Activated T-helper 2 cell treated with anti-CD3 and anti-CD28 coated beads, Interferon-gamma antibody, Interleukin-2, Interleukin-4, amounts not matched to agents 10 μg/mL and 5 μg/mL and 100 μg/mL, durations not matched to agents 14 hours and 24 hours and 36 hours (primary cell): ENCODE measurements around the gene OBP2A. TPM values are rescaled to one million over a fixed set of nuclear protein-coding genes. Genes with fewer than 3 reads are reported as not detected.
A peak's percentile ranks its signal among the peaks of the same experiment; 100 is the strongest.
"Not testable (repeated sequence)": the region's sequence is repeated elsewhere in the genome, so short reads cannot be mapped to it uniquely, and the experiment has no call there.

Source experiments
- DNase-seq: peaks from one replicate; pipeline ENCODE4 v3.0.0; 2021; ENCODE audit warnings: low spot score
- H3K27ac Mint-ChIP-seq: one replicate; pipeline ENCODE4 v1.8.0; 2021; ENCODE audit warnings: mixed read lengths
- H3K27me3 Mint-ChIP-seq: one replicate; pipeline ENCODE4 v1.8.0; 2021; ENCODE audit warnings: low read depth, mixed read lengths
- H3K36me3 Mint-ChIP-seq: one replicate; pipeline ENCODE4 v1.8.0; 2021; ENCODE audit warnings: low read depth, mixed read lengths
- H3K4me1 Mint-ChIP-seq: one replicate; pipeline ENCODE4 v1.8.0; 2021; ENCODE audit warnings: low read depth, mixed read lengths
- H3K4me3 Mint-ChIP-seq: one replicate; pipeline ENCODE4 v1.8.0; 2021; ENCODE audit warnings: low read depth, mild to moderate bottlenecking, moderate library complexity, mixed read lengths
- H3K9me3 Mint-ChIP-seq: one replicate; pipeline ENCODE4 v1.8.0; 2021; ENCODE audit warnings: mixed read lengths
- intact Hi-C: fragments of 100-400 bp; cut with micrococcal nuclease; formaldehyde crosslinking; loops from one replicate; pipeline ENCODE4 v1.15.1; 2023
- total RNA-seq: library from RNA; stranded (reverse); gene quantifications from 2 replicates; pipeline ENCODE4 v1.2.3, GENCODE V29; 2022

OBP2A gene
- total RNA-seq, 1 donor from 2014 or later = not detected

DNA sequence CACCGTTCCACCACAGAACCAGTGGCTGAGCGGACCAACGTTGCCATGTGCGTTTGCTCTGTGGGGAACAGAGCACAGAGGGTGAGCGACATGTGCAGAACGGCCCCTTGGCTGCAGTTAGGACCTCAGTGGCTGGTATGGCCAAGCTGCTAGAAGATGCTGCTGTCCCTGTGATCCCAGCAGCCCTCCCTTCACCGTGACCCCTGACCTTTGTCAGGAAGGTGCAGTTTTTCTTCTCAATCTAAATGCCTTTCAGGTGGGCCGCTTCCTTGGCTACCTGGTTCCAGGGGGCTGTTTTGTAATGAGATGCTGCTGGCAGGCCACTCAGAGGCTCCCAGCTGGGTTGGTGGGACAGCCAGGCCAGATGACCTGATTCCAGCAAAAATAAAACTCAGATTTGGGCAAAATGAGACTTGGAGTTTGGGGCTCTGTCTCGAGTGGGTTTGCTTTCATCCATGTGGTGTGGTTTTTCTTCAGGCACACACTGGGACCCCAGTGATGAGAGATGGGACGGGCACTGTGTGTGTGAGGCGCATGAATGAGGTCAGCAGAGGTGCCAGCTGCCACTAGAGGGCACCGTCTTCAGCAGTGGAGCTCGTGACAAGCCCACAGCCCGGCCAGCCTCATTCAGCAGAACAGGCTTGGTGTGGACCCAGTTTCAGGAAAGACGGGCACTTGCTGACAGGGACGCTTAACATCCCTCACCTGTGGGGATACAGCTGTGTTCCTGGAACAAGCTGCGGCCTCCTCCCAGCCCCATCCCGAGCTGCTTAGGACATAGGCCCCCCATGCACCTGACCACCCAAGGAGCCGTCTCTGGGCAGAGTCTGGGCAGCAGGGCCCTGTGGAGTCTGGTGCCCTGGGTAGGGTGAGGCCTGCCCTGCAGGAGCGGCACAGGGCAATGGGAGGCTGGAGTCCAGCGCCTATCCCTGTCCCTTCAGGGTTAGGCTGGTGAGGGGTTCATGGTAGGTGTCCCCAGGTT lies 41.4 kb upstream of the OBP2A start:
- peak; percentile 29 for DNase-seq
- Mint-ChIP-seq H3K36me3 (peaks cover 38% of the 10 kb centered on the region), H3K27me3 (no peaks in the 10 kb centered on the region), H3K4me1 (peaks cover 12% of the 10 kb centered on the region), H3K27ac (no peak overlapping the region), H3K9me3 (peaks cover 9% of the 10 kb centered on the region), H3K4me3 (peak overlapping the region; percentile 13)
- intact Hi-C loops = no loop called here

DNA sequence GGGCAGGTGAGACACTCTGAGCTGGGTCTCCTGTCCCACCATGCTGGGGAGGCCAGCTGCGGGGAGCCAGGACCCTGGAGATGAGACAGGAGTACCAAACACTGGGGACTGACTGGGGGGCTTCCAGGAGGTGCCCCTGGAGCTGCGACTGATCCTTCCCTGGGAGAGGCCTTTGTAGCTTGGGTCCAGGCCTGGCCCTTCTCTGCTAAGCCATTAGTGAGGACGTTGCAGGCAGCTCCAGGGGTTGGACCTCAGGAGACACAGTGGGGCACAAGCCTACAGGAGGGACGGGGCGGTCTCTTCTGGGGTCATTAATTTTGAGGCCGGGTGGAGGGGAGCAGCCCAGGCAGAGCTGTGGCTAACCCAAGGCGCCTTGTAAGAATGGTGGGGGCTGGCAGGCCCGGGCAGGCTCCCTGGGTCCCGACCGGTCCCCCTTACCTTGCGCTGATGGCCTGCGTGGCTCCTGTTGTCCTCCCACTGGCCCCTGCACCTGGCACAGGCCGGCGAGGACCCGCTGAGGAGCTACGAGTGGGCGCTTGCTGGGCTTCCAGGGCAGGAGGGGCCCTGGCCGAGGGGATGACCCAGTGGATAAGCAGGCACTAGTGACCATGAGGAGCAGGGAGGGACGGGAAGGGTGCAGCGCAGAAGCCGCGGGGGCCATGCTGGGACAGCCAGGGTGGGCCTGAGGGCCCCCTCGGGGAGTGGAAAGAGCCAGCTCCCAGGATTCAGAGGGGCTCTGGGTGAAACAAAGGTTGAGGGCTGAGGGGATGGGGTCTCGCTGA lies 40.3 kb upstream of the OBP2A start:
- H3K4me1 Mint-ChIP-seq = peaks cover 11% of the 10 kb centered on the region
- no peak overlapping the region for H3K4me3 Mint-ChIP-seq
- DNase-seq = no peak
- H3K9me3 Mint-ChIP-seq = peaks cover 11% of the 10 kb centered on the region
- H3K27me3 Mint-ChIP-seq = no peaks in the 10 kb centered on the region
- no peak overlapping the region for H3K27ac Mint-ChIP-seq
- peaks cover 38% of the 10 kb centered on the region for H3K36me3 Mint-ChIP-seq
- intact Hi-C loops = no loop called here

DNA sequence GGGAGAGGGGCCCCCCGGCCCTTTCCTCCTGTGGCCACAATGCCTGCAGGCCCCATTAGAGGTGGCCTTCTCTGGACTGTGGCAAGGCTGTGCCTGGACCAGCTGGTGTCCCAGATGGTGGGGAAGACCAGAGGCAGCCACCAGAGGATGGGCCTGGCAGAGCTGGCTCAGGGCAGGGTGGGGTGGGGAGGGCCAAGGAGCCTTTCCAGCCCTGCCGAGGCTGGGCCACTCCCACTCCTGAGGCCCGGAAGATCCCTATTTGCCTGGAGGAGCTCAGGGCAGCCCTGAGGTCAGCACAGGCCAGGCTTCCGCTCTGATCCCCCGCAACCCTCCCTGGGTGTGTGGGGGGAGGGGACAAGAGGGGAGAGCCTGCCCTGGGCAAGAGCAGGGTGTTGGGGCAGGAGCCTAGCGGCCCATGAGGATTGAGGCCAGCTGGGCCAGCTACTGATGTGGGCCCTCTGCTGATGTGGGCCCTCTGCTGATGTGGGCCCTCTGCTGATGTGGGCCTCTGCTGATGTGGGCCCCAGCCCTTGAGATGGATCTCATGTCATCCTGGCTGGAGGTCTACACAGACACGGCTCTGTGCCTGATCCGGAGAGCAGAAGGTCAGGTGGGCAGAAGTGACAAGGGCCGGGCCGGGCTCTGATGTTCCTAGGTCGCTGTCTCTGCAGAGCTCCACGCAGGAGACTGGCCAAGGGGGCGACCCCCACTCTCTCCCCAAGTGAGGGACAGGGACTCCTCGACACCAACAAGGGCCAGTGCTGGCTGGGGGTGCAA lies 39.4 kb upstream of the OBP2A start:
- Mint-ChIP-seq H3K9me3 (peaks cover 11% of the 10 kb centered on the region), H3K4me1 (peaks cover 18% of the 10 kb centered on the region), H3K4me3 (no peak overlapping the region)

DNA sequence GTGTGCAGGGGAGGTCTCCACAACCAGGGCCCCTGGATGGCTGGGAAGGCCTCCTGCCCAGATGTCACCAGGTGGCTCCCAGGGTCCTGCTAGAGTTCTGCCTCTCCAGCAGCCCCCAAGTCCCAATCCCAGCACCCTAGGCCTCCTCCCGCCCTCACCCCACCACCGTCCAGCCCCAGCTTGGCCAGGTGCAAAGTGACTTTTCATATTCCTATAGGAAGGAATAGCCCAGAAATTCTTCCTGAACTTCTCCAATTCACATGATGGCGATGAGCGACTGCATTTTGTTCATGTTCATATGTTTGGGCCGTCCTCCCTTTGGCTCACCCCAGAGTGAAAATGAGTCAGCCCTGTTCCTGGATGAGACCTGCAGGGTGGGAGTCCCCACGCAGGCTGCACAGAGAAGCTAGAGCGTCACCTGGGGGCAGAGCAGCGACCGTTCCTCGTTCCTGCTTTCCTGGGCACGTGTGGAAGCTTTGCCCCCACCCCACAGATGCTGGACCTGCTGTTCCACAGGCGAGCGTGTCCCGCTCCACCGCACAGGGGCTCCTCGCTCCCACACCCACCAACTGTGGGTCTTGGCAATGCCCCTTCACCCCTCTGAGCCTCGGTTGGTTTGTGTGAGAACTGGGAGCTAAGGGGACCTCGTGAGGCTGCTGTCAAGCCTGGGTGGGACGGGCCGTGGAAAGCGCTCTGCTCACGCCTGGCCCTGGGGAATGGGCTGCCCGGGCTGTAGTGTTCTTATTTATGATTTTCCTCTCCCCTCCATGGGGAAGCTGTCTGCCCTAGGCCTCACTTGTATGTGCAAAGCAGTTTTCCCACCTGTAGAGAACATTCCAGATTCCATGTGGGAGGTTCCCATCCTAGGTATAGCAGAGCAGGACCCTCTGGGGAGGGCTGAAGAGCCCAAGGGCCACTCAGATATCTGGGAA lies 38.6 kb upstream of the OBP2A start:
- H3K36me3 Mint-ChIP-seq = peaks cover 28% of the 10 kb centered on the region
- DNase-seq = no peak
- H3K4me1 Mint-ChIP-seq = peaks cover 19% of the 10 kb centered on the region
- peaks cover 11% of the 10 kb centered on the region for H3K9me3 Mint-ChIP-seq
- no peak overlapping the region for H3K4me3 Mint-ChIP-seq
- no peak overlapping the region for H3K27ac Mint-ChIP-seq
- no peaks in the 10 kb centered on the region for H3K27me3 Mint-ChIP-seq
- intact Hi-C loops = no loop called here

More for the DNA sequence above, 39.4 kb upstream of the OBP2A start:
- peaks cover 37% of the 10 kb centered on the region for H3K36me3 Mint-ChIP-seq
- no peaks in the 10 kb centered on the region for H3K27me3 Mint-ChIP-seq
- intact Hi-C loops = no loop called here
- DNase-seq = no peak
- H3K27ac Mint-ChIP-seq = no peak overlapping the region

DNA sequence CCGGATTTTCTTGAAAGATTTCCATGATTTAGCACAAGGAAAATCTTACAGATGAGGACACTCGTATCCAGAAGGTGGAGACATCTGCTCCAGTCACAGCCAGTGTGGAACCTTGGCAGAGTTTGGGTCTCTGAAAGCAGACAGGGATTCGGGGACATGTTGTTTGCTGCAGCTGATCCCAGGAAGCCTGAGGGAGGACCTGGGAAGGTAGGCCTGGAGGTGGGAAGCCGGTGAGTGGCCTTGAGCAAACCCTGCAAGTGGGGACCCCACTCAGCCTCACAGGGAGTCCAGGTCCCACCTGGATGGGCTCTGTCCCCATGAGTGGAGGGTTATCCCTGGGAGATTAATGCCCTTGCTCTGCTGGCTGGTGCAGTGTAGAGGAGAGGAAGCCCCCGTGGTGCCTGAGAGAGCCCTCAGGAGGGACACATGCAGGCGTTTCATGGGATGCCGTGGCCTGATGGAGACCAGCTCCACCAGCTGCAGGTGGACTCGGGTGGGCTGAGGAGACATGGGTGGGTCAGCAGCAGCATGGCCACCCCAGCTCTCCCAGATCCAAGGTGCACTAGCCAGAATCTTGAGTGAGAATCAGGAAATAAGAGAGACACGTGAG lies 37.6 kb upstream of the OBP2A start:
- H3K36me3 Mint-ChIP-seq = peaks cover 19% of the 10 kb centered on the region
- no peak overlapping the region for H3K4me3 Mint-ChIP-seq
- no peak overlapping the region for H3K27ac Mint-ChIP-seq
- H3K4me1 Mint-ChIP-seq = peaks cover 15% of the 10 kb centered on the region
- no peaks in the 10 kb centered on the region for H3K27me3 Mint-ChIP-seq
- no peak for DNase-seq
- peaks cover 11% of the 10 kb centered on the region for H3K9me3 Mint-ChIP-seq
- intact Hi-C loops = no loop called here

DNA sequence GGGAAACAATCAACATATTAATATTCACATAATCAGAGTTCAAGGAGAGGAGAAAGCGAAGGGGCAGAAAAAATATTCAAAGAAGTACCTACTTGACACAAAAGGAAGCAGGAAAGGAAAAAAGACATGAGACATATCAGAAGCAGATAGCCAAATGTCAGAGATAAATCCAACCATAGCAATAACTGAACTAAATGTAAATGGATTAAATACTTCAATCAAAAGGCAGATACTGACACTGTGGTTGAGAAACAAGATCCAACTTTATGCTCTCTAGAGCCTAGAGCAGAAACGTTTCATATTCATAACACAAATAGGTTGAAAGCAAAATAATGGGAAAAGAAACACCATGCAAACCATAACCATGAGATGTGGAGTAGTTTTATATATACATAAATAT lies 36.5 kb upstream of the OBP2A start:
- Mint-ChIP-seq H3K9me3 (peaks cover 11% of the 10 kb centered on the region), H3K36me3 (peaks cover 8% of the 10 kb centered on the region), H3K27me3 (no peaks in the 10 kb centered on the region), H3K4me3 (no peak overlapping the region), H3K4me1 (peaks cover 15% of the 10 kb centered on the region), H3K27ac (no peak overlapping the region)
- DNase-seq = no peak
- intact Hi-C loops = no loop called here

DNA sequence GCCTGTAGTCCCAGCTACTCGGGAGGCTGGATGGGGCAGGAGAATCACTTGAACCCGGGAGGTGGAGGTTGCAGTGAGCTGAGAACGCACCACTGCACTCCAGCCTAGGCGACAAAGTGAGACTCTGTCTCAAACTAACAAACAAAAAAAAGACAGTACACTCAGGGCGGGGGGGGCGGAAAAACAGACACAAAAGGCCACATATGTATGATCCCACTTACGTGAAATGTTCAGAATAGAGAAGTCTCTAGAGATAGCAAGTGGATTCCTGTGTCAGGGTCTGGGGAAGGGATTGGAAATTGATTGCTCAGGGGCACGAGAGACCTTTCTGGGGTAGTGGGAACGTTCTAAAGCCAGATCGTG lies 33.7 kb upstream of the OBP2A start:
- no peak overlapping the region for H3K4me3 Mint-ChIP-seq
- no peaks in the 10 kb centered on the region for H3K36me3 Mint-ChIP-seq
- peaks cover 11% of the 10 kb centered on the region for H3K9me3 Mint-ChIP-seq
- peaks cover 16% of the 10 kb centered on the region for H3K4me1 Mint-ChIP-seq
- intact Hi-C loops = no loop called here
- no peak for DNase-seq
- no peaks in the 10 kb centered on the region for H3K27me3 Mint-ChIP-seq
- H3K27ac Mint-ChIP-seq = no peak overlapping the region

DNA sequence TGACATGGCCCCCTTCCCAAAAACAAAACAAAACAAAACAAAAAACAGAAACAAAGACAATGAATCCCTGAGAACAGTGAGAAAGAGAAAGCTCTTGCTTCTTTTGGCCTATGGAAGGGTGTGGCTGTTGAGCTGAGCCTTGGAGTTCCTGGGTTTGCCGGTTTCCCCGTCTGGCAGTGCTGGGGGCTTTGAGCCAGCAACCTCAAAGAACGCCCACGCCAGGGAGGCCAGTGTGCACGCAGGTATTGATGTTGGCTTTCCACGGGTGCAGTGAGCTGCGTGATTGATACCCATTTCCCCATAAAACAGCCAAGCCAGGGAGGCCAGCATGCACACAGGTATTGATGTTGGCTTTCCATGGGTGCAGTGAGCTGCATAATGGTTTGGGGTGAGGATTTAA lies 33.0 kb upstream of the OBP2A start:
- H3K36me3 Mint-ChIP-seq = no peaks in the 10 kb centered on the region
- H3K27me3 Mint-ChIP-seq = peaks cover 2% of the 10 kb centered on the region
- H3K4me1 Mint-ChIP-seq = peaks cover 16% of the 10 kb centered on the region
- intact Hi-C loops = no loop called here
- no peak overlapping the region for H3K27ac Mint-ChIP-seq
- peaks cover 11% of the 10 kb centered on the region for H3K9me3 Mint-ChIP-seq
- H3K4me3 Mint-ChIP-seq = no peak overlapping the region
- DNase-seq = no peak

DNA sequence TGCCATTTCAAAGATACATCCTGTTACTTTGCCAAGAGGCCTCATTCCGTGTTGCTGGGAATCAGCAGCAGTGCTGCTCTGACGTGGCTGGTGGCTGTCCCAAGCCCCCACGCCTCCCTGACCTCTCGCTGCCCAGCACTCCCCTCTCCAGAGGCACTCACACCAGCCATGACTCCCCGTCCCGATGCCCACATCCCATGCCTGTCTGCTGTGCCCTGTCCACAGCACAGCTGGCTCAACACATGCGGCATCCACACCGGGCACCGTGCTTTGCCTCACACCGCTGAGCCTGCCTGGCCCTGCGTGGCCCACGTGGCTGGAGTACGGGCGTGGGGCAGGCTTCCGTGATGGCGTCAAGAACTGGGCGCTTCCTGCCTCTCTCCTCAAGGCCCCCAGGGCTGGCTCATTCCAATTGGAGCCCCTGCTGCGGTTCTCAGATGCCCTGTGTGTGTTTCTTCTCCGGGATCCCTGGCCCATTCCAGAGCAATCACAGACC lies 32.5 kb upstream of the OBP2A start:
- DNase-seq = no peak
- Mint-ChIP-seq H3K27ac (no peak overlapping the region), H3K4me1 (peaks cover 16% of the 10 kb centered on the region), H3K4me3 (no peak overlapping the region), H3K27me3 (peaks cover 5% of the 10 kb centered on the region), H3K9me3 (peaks cover 11% of the 10 kb centered on the region), H3K36me3 (no peaks in the 10 kb centered on the region)
- intact Hi-C loops = no loop called here

DNA sequence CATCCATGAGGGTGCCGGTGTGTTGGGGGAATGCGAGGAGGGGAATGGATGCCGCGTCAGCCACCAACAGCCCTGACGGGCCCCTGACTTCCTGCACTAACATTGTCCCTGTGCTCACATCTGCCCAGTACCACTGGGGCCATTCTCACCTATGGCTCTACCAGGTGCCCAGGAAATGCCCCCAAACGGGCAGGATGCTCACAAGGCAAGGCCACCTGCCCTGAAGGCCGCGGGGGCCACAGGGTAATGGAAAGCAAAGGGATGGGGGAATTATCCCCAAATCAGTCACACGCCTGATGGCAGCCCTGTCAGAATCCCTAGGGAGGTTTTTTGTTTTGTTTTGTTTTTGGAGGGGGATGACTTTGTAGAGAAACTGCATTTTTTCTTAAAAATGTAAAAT lies 32.0 kb upstream of the OBP2A start:
- H3K9me3 Mint-ChIP-seq, intact Hi-C loops, H3K36me3 Mint-ChIP-seq, H3K27me3 Mint-ChIP-seq, DNase-seq, H3K4me3 Mint-ChIP-seq, H3K27ac Mint-ChIP-seq: not testable (repeated sequence)
- H3K4me1 Mint-ChIP-seq = peaks cover 16% of the 10 kb centered on the region

DNA sequence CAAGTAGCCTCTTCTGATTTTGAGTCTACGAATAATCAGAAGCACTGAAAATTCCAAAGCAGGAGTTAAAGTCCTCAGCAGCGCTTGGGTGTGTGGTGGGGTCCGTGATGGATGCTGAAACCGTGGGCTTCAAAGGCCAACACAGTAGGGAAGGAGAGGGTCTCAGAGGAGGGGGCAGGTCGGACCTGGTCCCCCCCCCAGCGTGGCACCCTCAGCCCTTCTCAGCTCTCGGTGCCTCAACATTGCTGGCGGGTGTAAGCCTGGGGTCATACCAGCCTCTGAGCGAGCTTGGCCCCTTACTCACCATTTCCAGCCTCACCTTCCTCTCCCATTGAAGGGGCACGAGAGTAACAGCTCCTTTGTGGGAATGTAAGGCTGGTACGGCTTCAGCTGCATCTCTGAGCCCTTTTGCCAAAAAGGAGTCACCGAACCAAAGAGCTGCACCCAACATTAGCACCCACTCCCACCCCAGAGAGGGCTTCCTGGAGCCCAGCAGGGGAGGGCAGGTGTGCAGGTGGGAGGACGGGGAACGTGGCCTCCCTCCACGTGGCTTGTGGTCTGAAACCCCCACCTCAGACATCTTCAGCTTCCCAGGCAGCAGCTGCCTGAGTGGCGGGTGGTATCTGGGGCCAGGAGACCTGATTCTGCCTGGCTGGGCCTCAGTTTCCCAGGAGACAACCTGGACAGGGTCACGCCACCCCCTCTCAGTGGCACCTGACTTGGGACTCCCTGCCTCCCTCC lies 31.4 kb upstream of the OBP2A start:
- DNase-seq = no peak
- H3K27ac Mint-ChIP-seq = no peak overlapping the region
- no peaks in the 10 kb centered on the region for H3K36me3 Mint-ChIP-seq
- intact Hi-C loops = no loop called here
- H3K27me3 Mint-ChIP-seq = peaks cover 10% of the 10 kb centered on the region
- no peak overlapping the region for H3K4me3 Mint-ChIP-seq
- peaks cover 16% of the 10 kb centered on the region for H3K4me1 Mint-ChIP-seq
- H3K9me3 Mint-ChIP-seq = peaks cover 2% of the 10 kb centered on the region
